HepG2 (cell line): ENCODE data around the gene HLF. TPM values are rescaled to one million over a fixed set of nuclear protein-coding genes. Genes with fewer than 3 reads are reported as not detected.

Experiments
- ATAD3A ChIP-seq: sonication (generic); formaldehyde crosslinking; IDR thresholded peaks from 2 replicates; pipeline ENCODE4 v1.4.0; 2020; ENCODE audit warnings: missing genetic modification reagents
- DPF2 ChIP-seq: sonication (generic); formaldehyde crosslinking; IDR thresholded peaks from 2 replicates; pipeline ENCODE4 v1.4.0; 2020; ENCODE audit warnings: mild to moderate bottlenecking, low read depth, missing genetic modification reagents, borderline replicate concordance
- FOXA1 ChIP-seq, 2 experiments: fragments of 450-650 bp in 1 of 2; sonication (generic) in 1 of 2; formaldehyde crosslinking in 1 of 2; IDR thresholded peaks; 2 replicates each; pipeline versions ENCODE4 v1.4.0 to v1.6.1; 2016 to 2020; ENCODE audit warnings: missing genetic modification reagents in 1 of 2
- FOXM1 ChIP-seq: sonication (generic); formaldehyde crosslinking; IDR thresholded peaks from 2 replicates; pipeline ENCODE4 v1.5.0; 2020; ENCODE audit warnings: missing genetic modification reagents
- ISL2 ChIP-seq: sonication (generic); formaldehyde crosslinking; IDR thresholded peaks from 2 replicates; pipeline ENCODE4 v1.5.0; 2020; ENCODE audit warnings: missing genetic modification reagents
- KDM2A ChIP-seq: sonication (generic); formaldehyde crosslinking; IDR thresholded peaks from 2 replicates; pipeline ENCODE4 v1.4.0; 2020; ENCODE audit warnings: low read depth, missing genetic modification reagents, borderline replicate concordance
- MAFF ChIP-seq: IDR thresholded peaks from 2 replicates; pipeline ENCODE4 v1.6.1; 2011; ENCODE audit warnings: low read depth, low read length, improper control_type of control experiment
- MBNL3 ChIP-seq: fragments of 250-450 bp; sonication (Bioruptor Pico); conservative IDR thresholded peaks from 2 replicates; pipeline ENCODE4 v1.8.0; 2022; ENCODE audit warnings: mild to moderate bottlenecking, inconsistent platforms
- NFIB ChIP-seq: sonication (generic); formaldehyde crosslinking; IDR thresholded peaks from 2 replicates; pipeline ENCODE4 v1.9.0; 2021; ENCODE audit warnings: missing genetic modification reagents, mild to moderate bottlenecking, borderline replicate concordance
- NPAS2 ChIP-seq: sonication (generic); formaldehyde crosslinking; IDR thresholded peaks from 2 replicates; pipeline ENCODE4 v1.8.0; 2022; ENCODE audit warnings: mild to moderate bottlenecking, missing genetic modification reagents, borderline replicate concordance
- ONECUT2 ChIP-seq: sonication (generic); formaldehyde crosslinking; IDR thresholded peaks from 2 replicates; pipeline ENCODE4 v1.4.0; 2020; ENCODE audit warnings: missing genetic modification reagents
- PAWR ChIP-seq: sonication (generic); formaldehyde crosslinking; IDR thresholded peaks from 2 replicates; pipeline ENCODE4 v1.4.0; 2020; ENCODE audit warnings: missing genetic modification reagents, mild to moderate bottlenecking, borderline replicate concordance
- RBM39 ChIP-seq: fragments of 200-400 bp; formaldehyde crosslinking; IDR thresholded peaks from one replicate; pipeline ENCODE4 v1.6.1; 2018; ENCODE audit warnings: antibody characterized with exemption, mild to moderate bottlenecking, low read depth, low read length; ENCODE audit not compliant: poor library complexity, severe bottlenecking
- SETDB1 ChIP-seq: sonication (generic); formaldehyde crosslinking; IDR thresholded peaks from 2 replicates; pipeline ENCODE4 v1.5.1; 2020; ENCODE audit warnings: missing genetic modification reagents, mild to moderate bottlenecking, borderline replicate concordance
- SMAD9 ChIP-seq: sonication (generic); formaldehyde crosslinking; IDR thresholded peaks from 2 replicates; pipeline ENCODE4 v1.5.1; 2020; ENCODE audit warnings: mild to moderate bottlenecking, missing genetic modification reagents
- SP140L ChIP-seq: sonication (generic); formaldehyde crosslinking; IDR thresholded peaks from 2 replicates; pipeline ENCODE4 v1.4.0; 2020; ENCODE audit warnings: missing genetic modification reagents, borderline replicate concordance
- SSRP1 ChIP-seq: IDR thresholded peaks from 2 replicates; pipeline ENCODE4 v1.6.1; 2016; ENCODE audit warnings: control low read depth
- XRCC5 ChIP-seq: fragments of 200-400 bp; formaldehyde crosslinking; optimal IDR thresholded peaks from 2 replicates; pipeline ENCODE3; 2017; ENCODE audit warnings: mild to moderate bottlenecking, low read length
- ZBTB38 ChIP-seq: sonication (generic); formaldehyde crosslinking; IDR thresholded peaks from 2 replicates; pipeline ENCODE4 v1.5.1; 2020; ENCODE audit warnings: mild to moderate bottlenecking, missing genetic modification reagents
- ZFYVE20 ChIP-seq: sonication (generic); formaldehyde crosslinking; IDR thresholded peaks from 2 replicates; pipeline ENCODE4 v1.8.0; 2023; ENCODE audit warnings: low read depth, mild to moderate bottlenecking, moderate library complexity, missing genetic modification reagents, borderline replicate concordance
- ZKSCAN1 ChIP-seq: fragments of 150-350 bp; IDR thresholded peaks from 2 replicates; pipeline ENCODE4 v1.6.1; 2014; ENCODE audit warnings: low read length
- ZMYM3 ChIP-seq: sonication (generic); formaldehyde crosslinking; IDR thresholded peaks from 2 replicates; pipeline ENCODE4 v1.5.1; 2020; ENCODE audit warnings: mild to moderate bottlenecking, missing genetic modification reagents
- ZNF205 ChIP-seq: IDR thresholded peaks from 2 replicates; pipeline ENCODE4 v1.6.1; 2018; ENCODE audit warnings: missing biosample characterization, missing genetic modification reagents
- ZNF329 ChIP-seq: sonication (generic); formaldehyde crosslinking; IDR thresholded peaks from 2 replicates; pipeline ENCODE4 v1.9.0; 2021; ENCODE audit warnings: low read depth, mild to moderate bottlenecking, missing genetic modification reagents
- ZNF775 ChIP-seq: sonication (generic); formaldehyde crosslinking; IDR thresholded peaks from 2 replicates; pipeline ENCODE4 v1.4.0; 2020; ENCODE audit warnings: missing genetic modification reagents, mild to moderate bottlenecking, moderate library complexity, borderline replicate concordance
- polyA plus RNA-seq, 8 experiments: library from polyadenylated mRNA; depleted of rRNA in 3 of 8; stranded (reverse) in 7 of 8; unstranded in 1 of 8; fragments of >200 nt; fragmentation: Illumina TruSeq in 4 of 8; extraction: Trizol in 4 of 8; gene quantifications; 2 replicates each; pipeline versions ENCODE4 v1.2.1 to v1.2.3, GENCODE V29; 2011 to 2016; ENCODE audit warnings: low read depth in 4 of 8, missing spikeins in 1 of 8, mixed read lengths in 1 of 8; ENCODE audit not compliant: insufficient read depth in 1 of 8
- total RNA-seq, 5 experiments: library from RNA; depleted of rRNA; stranded (reverse); fragments of >200 nt; fragmentation: Illumina TruSeq; extraction: Trizol; gene quantifications; 2 replicates each; pipeline ENCODE4 v1.2.3, GENCODE V29; 2016; ENCODE audit warnings: low read depth in 1 of 5
- TF ChIP-seq, protein P1 (sequence below): sonication (generic); formaldehyde crosslinking; IDR thresholded peaks from 2 replicates; pipeline ENCODE4 v1.4.0; 2020; ENCODE audit warnings: mild to moderate bottlenecking, missing genetic modification reagents
- TF ChIP-seq, protein P2 (sequence below): sonication (generic); formaldehyde crosslinking; IDR thresholded peaks from 2 replicates; pipeline ENCODE4 v1.4.0; 2020; ENCODE audit warnings: missing genetic modification reagents, borderline replicate concordance
- TF ChIP-seq, protein P3 (sequence below): sonication (generic); formaldehyde crosslinking; IDR thresholded peaks from 2 replicates; pipeline ENCODE4 v1.8.0; 2022; ENCODE audit warnings: mild to moderate bottlenecking, missing genetic modification reagents, moderate library complexity

The HLF gene
- total and polyA plus RNA-seq, 2 of the 13 experiments (the other 11 are each of a cell fraction or from before 2014, with no cell fraction given), result 202 to 346 TPM

DNA sequence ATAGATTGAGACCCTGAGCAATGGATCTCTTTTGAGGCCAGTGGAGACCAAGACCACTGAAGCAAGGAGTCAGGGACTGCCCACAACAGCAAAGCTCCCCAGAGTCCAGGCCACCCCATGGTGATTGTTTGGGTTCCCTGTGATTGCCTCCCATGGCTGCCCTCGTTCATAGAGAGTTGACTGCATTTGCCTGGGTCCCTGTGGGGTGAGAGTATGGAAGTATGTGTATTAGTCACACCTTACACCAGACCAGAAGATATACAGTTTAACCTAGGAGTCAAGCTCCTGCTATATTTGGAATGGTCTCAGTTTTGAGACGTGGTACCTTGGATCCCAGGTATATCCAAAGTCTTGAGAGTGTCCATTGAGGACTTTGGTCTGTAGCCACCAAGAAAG, 20.2 kb downstream of the HLF start (continued):
- TF ChIP-seq, protein P1, sequence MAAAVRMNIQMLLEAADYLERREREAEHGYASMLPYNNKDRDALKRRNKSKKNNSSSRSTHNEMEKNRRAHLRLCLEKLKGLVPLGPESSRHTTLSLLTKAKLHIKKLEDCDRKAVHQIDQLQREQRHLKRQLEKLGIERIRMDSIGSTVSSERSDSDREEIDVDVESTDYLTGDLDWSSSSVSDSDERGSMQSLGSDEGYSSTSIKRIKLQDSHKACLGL (CRISPR knock-in tag), result no peak
- TF ChIP-seq SETDB1 (CRISPR knock-in tag), result no peak
- TF ChIP-seq MAFF, result no peak
- TF ChIP-seq PAWR, result no peak
- TF ChIP-seq XRCC5, result no peak
- no peak for TF ChIP-seq FOXA1 (IDR thresholded peaks at IDR 0.05)
- TF ChIP-seq FOXA1 (CRISPR knock-in tag; IDR thresholded peaks at IDR 0.05), result no peak
- TF ChIP-seq SSRP1 (CRISPR knock-in tag), result peak; percentile 40; the same call in 1 of the 2 replicates
- no peak for TF ChIP-seq ZNF205 (CRISPR knock-in tag)
- TF ChIP-seq ZBTB38, result no peak
- TF ChIP-seq SP140L (CRISPR knock-in tag), result 0 out of 2 replicates have a peak, but pooled peaks have one; percentile 8
- TF ChIP-seq ZNF775, result no peak
- TF ChIP-seq ONECUT2 (CRISPR knock-in tag), result peak; percentile 32; the same call in 1 of the 2 replicates
- TF ChIP-seq NPAS2 (CRISPR knock-in tag), result no peak
- TF ChIP-seq ZFYVE20 (CRISPR knock-in tag), result no peak
- 0 out of 2 replicates have a peak, but pooled peaks have one; percentile 6 for TF ChIP-seq KDM2A (CRISPR knock-in tag)
- TF ChIP-seq, protein P2, sequence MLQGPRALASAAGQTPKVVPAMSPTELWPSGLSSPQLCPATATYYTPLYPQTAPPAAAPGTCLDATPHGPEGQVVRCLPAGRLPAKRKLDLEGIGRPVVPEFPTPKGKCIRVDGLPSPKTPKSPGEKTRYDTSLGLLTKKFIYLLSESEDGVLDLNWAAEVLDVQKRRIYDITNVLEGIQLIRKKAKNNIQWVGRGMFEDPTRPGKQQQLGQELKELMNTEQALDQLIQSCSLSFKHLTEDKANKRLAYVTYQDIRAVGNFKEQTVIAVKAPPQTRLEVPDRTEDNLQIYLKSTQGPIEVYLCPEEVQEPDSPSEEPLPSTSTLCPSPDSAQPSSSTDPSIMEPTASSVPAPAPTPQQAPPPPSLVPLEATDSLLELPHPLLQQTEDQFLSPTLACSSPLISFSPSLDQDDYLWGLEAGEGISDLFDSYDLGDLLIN (CRISPR knock-in tag), result no peak
- no peak for TF ChIP-seq DPF2
- no peak for TF ChIP-seq ZKSCAN1
- TF ChIP-seq ISL2 (CRISPR knock-in tag), result peak; percentile 51
- TF ChIP-seq NFIB, result no peak
- TF ChIP-seq ATAD3A (CRISPR knock-in tag), result no peak
- no peak for TF ChIP-seq RBM39
- TF ChIP-seq ZMYM3 (CRISPR knock-in tag), result no peak
- TF ChIP-seq, protein P3, sequence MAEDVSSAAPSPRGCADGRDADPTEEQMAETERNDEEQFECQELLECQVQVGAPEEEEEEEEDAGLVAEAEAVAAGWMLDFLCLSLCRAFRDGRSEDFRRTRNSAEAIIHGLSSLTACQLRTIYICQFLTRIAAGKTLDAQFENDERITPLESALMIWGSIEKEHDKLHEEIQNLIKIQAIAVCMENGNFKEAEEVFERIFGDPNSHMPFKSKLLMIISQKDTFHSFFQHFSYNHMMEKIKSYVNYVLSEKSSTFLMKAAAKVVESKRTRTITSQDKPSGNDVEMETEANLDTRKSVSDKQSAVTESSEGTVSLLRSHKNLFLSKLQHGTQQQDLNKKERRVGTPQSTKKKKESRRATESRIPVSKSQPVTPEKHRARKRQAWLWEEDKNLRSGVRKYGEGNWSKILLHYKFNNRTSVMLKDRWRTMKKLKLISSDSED (CRISPR knock-in tag), result no peak
- TF ChIP-seq ZNF329, result no peak
- no peak for TF ChIP-seq FOXM1 (CRISPR knock-in tag)
- no peak for TF ChIP-seq SMAD9 (CRISPR knock-in tag)
- TF ChIP-seq MBNL3 (CRISPR knock-in tag), result no peak
